NCI-H82 (cell line): ENCODE measurements around the gene OR1I1.
"Not testable (repeated sequence)": the region's sequence is repeated elsewhere in the genome, so short reads cannot be mapped to it uniquely, and the experiment has no call there.

Experiments used
- DNase-seq: peaks from one replicate; lab custom pipeline; 2025; lab: John Stamatoyannopoulos, UW

OR1I1 gene

GRCh38 chr19:15081911-15082310 is at the start of gene OR1I1:
OR1I1 (plus strand) TSS chr19:15082211; CDS start chr19:15087066, 4,855 bp downstream.
- no peak for DNase-seq

GRCh38 chr19:15035795-15036311 is 46.2 kb upstream of the OR1I1 start:
- DNase-seq: no peak

DNA sequence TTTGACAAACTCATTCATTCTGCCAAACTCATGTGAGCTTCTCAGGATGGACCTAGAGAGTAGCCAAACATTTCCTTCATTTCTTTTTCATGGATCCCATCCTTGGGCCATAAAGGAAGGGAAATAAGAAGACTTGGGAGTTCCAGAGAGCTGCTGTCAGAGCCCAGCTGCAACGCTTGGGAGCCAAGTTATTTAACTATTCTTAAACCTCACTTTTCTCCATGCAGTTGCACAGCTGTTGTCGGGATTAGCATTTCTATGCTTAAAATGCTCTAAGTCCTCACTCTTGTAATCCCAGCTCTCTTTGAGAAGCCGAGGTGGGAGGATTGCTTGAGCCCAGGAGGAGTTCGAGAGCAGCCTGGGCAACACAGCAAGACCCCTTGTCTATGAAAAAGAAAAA is 44.4 kb upstream of the OR1I1 start:
- peak; percentile 36 for DNase-seq

DNA sequence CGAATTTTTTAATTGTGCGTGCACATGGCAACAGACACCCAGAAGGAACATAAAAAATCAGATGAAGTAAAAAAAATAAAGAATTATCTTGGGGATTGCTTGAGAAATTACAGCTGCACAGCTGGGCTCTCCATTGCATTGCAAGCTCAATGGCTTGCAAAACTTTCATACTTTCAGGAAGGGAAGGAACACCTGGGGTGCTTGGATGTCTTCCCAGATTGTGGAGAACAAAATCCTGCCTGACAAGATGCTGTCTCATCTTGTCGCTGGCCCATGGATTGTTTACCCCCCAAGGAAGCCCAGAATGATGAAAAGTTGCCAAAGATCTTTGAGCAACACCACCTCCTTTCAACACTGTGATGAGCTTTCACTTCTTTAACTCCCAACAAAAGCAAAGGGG is 43.7 kb upstream of the OR1I1 start:
- no peak for DNase-seq

DNA sequence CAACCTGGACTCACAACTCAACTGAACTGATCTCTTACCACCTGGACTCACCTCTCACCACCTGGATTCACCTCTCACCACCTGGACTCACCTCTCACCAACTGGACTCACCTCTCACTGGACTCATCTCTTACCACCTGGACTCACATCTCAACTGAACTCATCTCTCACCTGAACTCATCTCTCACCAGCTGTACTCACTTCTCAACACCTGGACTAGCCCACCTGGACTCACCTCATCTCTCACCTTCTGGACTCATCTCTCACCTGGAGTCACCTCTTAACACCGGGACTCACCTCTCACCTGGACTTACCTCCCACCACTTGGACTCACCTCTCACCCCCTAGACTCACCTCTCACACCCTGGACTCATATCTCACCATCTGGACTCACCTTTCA is 40.0 kb upstream of the OR1I1 start:
- no peak for DNase-seq

DNA sequence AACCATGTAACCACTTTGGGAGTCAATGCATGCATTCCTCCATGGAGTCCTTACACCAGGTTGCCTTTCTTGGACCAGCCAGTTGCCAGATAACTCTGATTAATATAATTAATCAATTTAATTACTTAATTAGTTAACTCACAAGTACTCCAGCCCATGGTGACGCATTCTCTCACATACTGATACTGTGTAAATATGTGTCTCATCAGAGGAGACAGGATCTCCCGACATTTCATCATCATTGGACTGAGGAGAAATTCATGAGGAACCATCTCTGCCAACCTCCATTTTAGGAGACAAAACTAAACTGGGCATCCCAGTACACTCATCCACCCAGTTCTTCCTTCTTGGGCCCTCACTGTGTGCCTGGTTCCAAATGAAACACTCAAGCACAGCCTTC is 39.2 kb upstream of the OR1I1 start:
- no peak for DNase-seq

DNA sequence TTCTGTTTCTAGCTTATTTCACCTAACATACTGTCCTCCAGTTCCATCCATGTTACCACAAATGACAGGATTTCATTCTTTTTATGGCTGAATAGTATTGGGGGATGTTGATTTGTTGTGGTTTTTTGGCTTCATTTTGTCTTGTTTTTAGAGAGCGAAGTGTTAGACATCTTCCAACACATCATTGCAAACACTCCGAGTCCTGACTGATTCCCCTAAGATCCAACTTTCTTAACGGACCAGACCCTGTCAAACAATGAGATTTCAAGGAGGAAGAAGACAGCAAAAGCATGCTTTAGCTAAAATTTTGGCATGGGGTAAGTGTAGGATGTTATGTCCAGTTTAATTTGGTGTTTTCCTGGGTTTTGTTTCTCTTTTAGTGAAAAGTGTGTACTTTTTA is 36.5 kb upstream of the OR1I1 start:
- no peak for DNase-seq

- DNase-seq: no peak
These were observed 34.3 kb upstream of the OR1I1 start for GRCh38 chr19:15047680-15048079.

GRCh38 chr19:15048128-15048527 is 33.9 kb upstream of the OR1I1 start:
- DNase-seq: no peak

DNA sequence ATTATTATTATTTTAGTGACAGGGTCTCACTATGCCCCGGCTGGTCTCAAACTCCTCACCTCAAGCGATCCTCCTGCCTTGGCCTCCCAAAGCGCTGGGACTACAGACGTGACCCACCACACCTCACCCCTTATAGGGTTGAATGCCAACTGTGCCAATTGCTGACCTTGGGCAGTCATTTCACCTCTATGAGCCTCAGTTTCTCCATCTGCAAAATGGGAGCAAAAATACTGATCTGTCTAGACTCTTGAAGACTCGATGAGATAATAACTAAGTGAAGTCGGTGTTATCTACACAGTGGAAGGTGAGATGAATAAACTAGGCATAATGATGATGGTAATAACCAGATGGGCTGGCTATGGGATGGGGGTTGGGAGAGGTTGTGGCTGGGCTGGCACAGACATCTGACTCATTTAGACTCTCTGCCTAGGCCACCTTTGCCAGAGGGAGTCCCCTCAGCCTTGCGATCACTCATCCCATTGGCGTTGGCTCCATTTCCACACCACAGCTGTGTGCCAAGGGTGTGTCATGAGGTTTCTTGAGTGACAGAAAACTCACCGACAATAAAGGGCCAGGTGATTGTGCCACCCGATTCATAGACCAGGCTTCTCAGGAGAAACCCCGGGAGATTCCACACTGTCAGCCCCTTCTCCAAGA is 33.0 kb upstream of the OR1I1 start, which contains the start of gene CASP14:
TSS of gene CASP14 (plus strand) at position 596 of the 657 bp plus-strand sequence. CDS start 2,772 bp downstream, outside the sequence.
- no peak for DNase-seq

DNA sequence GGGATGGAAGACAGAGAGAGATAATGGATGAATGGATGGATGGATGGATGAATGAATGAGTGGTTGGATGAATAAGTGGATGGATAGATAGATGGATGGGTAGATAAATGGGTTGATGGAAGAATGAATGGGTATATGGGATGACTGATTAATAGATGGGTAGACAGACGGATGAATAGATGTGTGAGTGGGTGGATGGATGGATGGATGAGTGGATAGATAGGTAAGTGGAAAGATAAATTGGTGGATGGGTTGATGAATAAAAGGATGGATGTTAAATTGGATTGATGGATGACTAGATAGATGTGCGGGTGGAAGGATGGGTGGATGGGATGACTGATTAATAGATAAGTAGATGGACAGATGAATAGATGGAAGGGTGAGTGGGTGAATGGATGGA is 31.4 kb upstream of the OR1I1 start:
- no peak for DNase-seq

DNA sequence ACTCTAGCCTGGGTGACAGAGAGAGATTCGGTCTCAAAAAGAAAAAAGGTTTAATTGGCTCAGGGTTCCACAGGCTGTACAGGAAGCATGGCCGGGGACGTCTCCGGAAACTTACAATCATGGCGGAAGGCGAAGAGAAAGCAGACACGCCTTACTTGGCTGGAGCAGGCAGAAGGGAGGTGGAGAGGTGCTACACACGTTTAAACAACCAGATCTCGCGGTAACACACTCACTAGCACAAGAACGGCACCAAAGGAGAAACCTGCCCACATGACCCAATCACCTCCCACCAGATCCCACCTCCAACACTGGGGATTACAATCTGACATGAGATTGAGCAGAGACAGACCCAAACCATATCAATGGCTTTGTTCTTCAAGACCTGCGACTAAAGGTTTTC is 20.0 kb upstream of the OR1I1 start:
- DNase-seq: no peak

GRCh38 chr19:15070386-15070785 is 11.6 kb upstream of the OR1I1 start:
- not testable (repeated sequence) for DNase-seq

DNA sequence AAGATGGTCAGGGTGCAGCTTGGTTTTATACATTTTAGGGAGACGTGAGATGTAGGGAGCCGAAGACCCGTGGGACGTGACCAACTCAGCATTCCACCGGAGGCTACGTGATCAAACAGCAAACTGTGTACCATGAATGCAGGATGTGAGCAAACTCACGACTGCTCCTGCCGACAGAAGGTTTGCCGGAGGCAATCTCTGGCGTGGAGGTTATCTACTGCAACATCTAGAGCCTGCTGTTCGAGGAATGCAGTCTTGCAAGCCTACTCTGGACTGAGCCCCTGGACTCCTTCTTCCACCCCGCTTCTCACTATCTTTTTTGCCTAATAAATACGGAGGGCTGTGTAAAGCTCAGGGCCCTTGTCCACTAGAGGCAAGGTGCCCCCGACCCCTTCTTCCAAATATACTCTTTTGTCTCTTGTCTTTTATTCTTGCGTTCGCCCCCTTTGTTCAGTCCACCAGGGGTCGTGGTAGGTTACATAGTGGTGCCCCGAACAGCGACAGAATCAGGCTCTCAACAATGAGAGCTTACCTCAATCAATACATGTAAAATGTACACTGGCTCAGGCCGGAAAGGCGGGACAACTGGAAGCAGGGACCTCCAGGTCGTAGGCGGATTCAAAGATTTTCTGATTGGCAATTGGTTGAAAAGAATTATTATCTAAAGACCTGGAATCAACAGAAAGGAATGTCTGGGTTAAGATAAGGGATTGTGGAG is 8.9 kb upstream of the OR1I1 start:
- DNase-seq: peak; percentile 51

- no peak for DNase-seq
These were observed 7.6 kb upstream of the OR1I1 start for GRCh38 chr19:15074371-15074770.

- DNase-seq: no peak
These were observed 6.2 kb upstream of the OR1I1 start for GRCh38 chr19:15075806-15076205.

DNA sequence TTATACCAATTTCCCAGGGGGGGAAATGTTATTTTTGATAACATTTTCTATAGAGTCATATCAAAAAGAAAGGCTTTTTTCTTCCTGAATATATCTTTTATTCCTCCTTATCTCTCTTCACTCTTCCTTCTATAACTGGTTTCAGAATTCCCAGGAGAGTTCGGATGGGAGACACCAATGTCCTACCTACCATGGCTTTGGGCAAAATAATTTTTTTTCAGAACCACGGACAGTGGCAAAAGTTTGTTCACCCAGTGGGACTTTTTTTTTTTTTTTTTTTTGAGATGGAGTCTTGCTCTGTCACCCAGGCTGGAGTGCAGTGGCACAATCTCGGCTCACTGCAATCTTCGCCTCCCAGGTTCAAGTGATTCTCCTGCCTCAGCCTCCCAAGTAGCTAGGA is 2.0 kb upstream of the OR1I1 start:
- not testable (repeated sequence) for DNase-seq

DNA sequence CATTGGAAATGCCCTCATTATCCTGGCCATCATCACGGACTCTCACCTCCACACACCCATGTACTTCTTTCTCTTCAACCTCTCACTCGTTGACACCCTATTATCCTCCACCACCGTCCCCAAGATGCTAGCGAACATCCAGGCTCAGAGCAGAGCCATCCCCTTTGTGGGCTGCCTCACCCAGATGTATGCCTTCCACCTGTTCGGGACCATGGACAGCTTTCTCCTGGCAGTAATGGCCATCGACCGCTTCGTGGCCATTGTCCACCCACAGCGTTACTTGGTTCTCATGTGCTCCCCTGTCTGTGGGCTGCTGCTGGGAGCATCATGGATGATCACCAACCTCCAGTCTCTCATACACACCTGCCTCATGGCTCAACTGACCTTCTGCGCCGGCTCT is 5.2 kb downstream of the OR1I1 start:
- no peak for DNase-seq

DNA sequence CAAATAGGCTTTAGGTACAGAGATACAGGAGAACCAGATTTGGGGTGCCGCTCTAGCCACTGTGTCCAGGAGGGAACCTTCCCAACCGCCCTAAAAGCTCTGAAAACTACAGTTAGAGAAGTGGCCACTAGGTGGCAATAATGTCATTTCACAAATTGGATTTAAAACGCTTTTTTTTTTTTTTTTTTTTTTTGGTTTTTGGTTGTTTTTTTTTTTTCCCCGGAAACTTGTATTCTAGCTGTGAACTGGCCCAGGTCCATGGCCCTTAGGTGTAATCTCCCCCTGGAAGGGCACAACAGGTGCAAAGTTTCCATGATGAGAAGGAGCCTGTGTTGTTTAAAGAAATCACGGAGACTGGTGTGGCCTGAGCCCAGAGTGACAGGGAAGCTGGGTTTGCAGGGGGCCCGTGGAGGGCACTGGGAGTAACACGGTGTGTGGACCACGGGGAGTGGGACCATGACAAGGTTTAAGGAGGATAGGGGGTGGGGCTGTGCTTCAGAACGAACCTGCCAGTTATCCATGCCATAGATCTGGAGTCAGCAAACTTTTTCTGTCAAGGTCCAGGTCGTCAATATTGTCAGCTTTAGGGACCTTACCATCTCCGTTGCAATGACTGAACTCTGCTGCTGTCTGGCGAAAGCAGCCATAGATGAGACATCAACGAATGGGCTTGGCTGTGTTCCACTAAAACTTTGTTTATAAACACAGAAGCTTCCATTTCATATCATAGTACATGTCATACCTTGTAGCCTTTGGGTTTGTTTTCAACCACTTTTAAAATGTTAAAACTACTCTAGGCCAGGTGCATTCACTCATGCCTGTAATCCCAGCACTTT is 10.1 kb downstream of the OR1I1 start:
- DNase-seq: peak; percentile 84

DNA sequence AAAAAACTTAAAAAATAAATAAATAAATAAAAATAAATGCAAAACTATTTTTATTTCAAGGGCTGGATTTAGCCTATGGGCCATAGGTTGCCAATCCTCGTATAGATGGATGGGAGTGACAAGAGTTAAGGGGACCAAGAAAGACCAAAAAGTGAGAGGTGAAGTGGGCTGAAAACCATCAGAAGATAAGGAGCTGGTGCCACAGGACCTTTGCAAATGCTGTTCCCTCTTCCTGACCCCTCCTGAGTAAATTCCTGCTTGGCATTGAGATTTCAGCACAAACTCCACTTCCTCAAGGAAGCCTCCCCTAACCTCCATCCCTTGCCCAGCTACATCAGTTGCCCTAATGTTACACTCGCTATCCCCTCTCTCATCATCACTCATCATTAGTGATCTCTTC is 11.0 kb downstream of the OR1I1 start:
- no peak for DNase-seq

DNA sequence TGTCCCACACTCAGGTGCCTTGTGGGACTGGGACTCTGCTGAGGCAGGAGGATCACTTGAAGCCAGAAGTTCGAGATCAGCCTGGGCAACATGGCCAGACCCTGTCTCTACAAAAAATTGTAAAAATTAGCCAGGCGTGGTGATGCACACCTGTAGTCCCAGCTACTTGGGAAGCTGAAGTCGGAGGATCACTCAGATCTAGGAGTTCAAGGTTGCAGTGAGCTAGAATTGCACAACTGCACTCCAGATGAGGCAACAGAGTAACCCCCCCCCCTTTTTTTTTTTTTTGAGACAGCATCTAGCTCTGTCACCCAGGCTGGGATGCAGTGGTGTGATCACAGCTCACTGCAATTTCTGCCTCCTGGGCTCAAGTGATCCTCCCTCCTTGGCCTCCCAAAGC is 14.2 kb downstream of the OR1I1 start:
- no peak for DNase-seq

DNA sequence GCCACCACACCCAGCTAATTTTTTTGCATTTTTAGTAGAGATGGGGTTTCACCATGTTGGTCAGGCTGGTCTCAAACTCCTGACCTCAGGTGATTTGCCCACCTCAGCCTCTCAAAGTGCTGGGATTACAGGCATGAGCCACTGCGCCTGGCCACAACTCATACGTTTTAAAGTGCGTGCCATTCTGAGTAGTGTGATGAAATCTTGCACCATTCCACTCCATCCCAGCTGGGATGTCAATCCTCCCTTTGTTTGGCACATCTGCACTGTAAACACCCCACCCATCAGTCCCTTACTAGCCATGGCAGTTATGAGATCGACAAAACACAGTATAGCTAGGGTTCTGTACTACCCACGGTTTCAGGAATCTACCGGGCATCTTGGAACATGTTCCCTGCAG is 16.0 kb downstream of the OR1I1 start:
- not testable (repeated sequence) for DNase-seq

DNA sequence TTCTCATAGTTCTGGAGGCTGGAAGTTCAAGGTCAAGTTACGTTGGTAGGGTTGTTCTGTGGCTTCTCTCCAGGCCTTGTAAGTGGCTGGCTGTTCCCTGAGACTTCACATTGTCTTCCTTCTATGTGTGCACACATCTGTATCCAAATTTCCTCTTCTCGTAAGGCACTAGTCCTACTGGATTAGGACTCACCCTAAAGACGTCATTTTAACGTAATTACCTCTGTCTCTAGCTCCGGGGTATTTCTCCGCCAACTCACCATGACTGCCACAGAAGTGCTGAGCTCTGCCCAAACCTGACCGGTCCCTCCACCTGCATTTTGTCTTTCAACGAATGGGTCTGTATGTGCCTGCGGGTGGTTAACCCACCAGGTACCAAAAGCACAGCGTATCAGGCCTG is 16.4 kb downstream of the OR1I1 start:
- DNase-seq: no peak
